IMR-90 (cell line): ENCODE measurements around the gene ZSCAN10.
"Not testable (repeated sequence)": the region's sequence is repeated elsewhere in the genome, so short reads cannot be mapped to it uniquely, and the experiment has no call there.

ENCODE experiments used
- BHLHE40 ChIP-seq: fragments of 150-350 bp; IDR thresholded peaks from 2 replicates; pipeline ENCODE4 v1.6.1; 2016; ENCODE audit warnings: mild to moderate bottlenecking, low read depth, low read length
- CEBPB ChIP-seq: IDR thresholded peaks from 2 replicates; pipeline ENCODE4 v1.6.1; 2012; ENCODE audit warnings: low read depth, low read length, improper control_type of control experiment
- CHD1 ChIP-seq: IDR thresholded peaks from 2 replicates; pipeline ENCODE4 v1.6.1; 2012; ENCODE audit warnings: low read depth, low read length, improper control_type of control experiment
- MAFK ChIP-seq: IDR thresholded peaks from 2 replicates; pipeline ENCODE4 v1.6.1; 2012; ENCODE audit warnings: low read depth, low read length, improper control_type of control experiment
- MAZ ChIP-seq: IDR thresholded peaks from 2 replicates; pipeline ENCODE4 v1.6.1; 2012; ENCODE audit warnings: low read depth, mild to moderate bottlenecking, low read length, improper control_type of control experiment, moderate library complexity, borderline replicate concordance
- MXI1 ChIP-seq: IDR thresholded peaks from 2 replicates; pipeline ENCODE4 v1.6.1; 2012; ENCODE audit warnings: low read depth, mild to moderate bottlenecking, low read length, moderate library complexity, borderline replicate concordance
- NFE2L2 ChIP-seq: fragments of 150-350 bp; IDR thresholded peaks from 2 replicates; pipeline ENCODE4 v1.6.1; 2016; ENCODE audit warnings: low read depth, mild to moderate bottlenecking, low read length
- POLR2A ChIP-seq: IDR thresholded peaks from 2 replicates; pipeline ENCODE4 v1.6.1; 2012; ENCODE audit warnings: mild to moderate bottlenecking, low read depth, low read length
- RAD21 ChIP-seq: IDR thresholded peaks from 2 replicates; pipeline ENCODE4 v1.6.1; 2012; ENCODE audit warnings: low read length, improper control_type of control experiment
- RCOR1 ChIP-seq: IDR thresholded peaks from 2 replicates; pipeline ENCODE4 v1.6.1; 2012; ENCODE audit warnings: mild to moderate bottlenecking, low read length, improper control_type of control experiment; ENCODE audit not compliant: insufficient replicate concordance
- RFX5 ChIP-seq: IDR thresholded peaks from 2 replicates; pipeline ENCODE4 v1.8.0; 2012; ENCODE audit warnings: low read depth, mild to moderate bottlenecking, low read length, moderate library complexity
- SMC3 ChIP-seq: fragments of 150-350 bp; IDR thresholded peaks from 2 replicates; pipeline ENCODE4 v1.6.1; 2016; ENCODE audit warnings: low read depth, mild to moderate bottlenecking, antibody characterized with exemption, low read length, moderate library complexity
- TF ChIP-seq, protein P1 (sequence below): conservative IDR thresholded peaks from 2 replicates; pipeline ENCODE4 v1.5.1; 2012; ENCODE audit warnings: mild to moderate bottlenecking, low read depth, low read length, improper control_type of control experiment
- TF ChIP-seq, protein P2 (sequence below): fragments of 150-350 bp; IDR thresholded peaks from 2 replicates; pipeline ENCODE4 v1.6.1; 2017; ENCODE audit warnings: mild to moderate bottlenecking, antibody characterized with exemption, low read length, low read depth

DNA sequence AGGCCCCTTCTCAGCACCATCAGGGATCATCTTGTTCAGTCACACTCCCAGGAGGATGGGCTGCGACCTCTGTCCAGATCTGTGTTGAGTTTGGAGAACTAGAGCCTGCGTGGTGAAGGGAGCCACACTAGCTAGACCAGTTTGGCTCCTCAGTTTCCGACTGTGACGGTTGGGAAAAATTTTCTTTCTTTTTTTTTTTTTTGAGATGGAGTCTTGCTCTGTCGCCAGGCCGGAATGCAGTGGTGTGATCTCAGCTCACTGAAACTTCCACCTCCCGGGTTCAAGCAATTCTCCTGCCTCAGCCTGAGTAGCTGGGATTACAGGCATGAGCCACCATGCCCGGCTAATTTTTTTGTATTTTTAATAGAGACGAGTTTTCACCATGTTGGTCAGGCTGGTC lies 40.5 kb upstream of the ZSCAN10 start:
- TF ChIP-seq POLR2A, CEBPB, RCOR1, SMC3, MXI1, MAFK, MAZ, RFX5, RAD21, CHD1, BHLHE40, NFE2L2: not testable (repeated sequence)
- TF ChIP-seq, protein P1, sequence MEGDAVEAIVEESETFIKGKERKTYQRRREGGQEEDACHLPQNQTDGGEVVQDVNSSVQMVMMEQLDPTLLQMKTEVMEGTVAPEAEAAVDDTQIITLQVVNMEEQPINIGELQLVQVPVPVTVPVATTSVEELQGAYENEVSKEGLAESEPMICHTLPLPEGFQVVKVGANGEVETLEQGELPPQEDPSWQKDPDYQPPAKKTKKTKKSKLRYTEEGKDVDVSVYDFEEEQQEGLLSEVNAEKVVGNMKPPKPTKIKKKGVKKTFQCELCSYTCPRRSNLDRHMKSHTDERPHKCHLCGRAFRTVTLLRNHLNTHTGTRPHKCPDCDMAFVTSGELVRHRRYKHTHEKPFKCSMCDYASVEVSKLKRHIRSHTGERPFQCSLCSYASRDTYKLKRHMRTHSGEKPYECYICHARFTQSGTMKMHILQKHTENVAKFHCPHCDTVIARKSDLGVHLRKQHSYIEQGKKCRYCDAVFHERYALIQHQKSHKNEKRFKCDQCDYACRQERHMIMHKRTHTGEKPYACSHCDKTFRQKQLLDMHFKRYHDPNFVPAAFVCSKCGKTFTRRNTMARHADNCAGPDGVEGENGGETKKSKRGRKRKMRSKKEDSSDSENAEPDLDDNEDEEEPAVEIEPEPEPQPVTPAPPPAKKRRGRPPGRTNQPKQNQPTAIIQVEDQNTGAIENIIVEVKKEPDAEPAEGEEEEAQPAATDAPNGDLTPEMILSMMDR: not testable (repeated sequence)
- TF ChIP-seq, protein P2, sequence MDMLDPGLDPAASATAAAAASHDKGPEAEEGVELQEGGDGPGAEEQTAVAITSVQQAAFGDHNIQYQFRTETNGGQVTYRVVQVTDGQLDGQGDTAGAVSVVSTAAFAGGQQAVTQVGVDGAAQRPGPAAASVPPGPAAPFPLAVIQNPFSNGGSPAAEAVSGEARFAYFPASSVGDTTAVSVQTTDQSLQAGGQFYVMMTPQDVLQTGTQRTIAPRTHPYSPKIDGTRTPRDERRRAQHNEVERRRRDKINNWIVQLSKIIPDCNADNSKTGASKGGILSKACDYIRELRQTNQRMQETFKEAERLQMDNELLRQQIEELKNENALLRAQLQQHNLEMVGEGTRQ: not testable (repeated sequence)
